A673 (cell line): Measurements from ENCODE around the gene UVRAG.

ENCODE experiments used
- EZH2 ChIP-seq: fragments of 200-600 bp; sonication (generic); IDR thresholded peaks from 2 replicates; pipeline ENCODE4 v1.6.1; 2017; ENCODE audit warnings: borderline replicate concordance, low read depth, mild to moderate bottlenecking, mixed read lengths, antibody characterized with exemption, low read length; ENCODE audit not compliant: poor library complexity, severe bottlenecking
- TF ChIP-seq, protein P1 (sequence below): fragments of 300-800, 200-600 bp; sonication (generic); conservative IDR thresholded peaks from 2 replicates; pipeline ENCODE4 v1.5.1; 2017; ENCODE audit warnings: low read depth, mild to moderate bottlenecking, antibody characterized with exemption, low read length, moderate library complexity, mixed read lengths

DNA sequence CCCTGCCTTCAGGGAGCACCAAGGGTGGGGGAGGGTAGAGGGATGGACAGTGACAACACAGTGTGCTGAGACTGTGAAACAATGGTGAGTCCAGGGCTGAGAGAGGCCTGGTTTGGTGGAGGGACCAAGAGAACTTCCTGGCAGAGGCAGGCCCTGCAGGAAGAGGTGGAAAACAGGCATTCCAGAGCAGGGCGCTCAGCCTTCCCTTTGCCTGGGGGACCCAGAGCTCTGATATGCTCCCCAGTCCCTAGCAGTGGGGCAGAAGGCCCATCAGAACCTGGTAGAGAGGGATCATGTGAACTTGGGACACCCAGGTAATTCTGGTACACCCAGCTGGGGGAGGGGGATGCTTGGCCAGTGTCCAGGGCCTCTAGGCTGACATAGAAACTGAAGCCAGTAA, 17.2 kb upstream of the UVRAG start:
- TF ChIP-seq, protein P1, sequence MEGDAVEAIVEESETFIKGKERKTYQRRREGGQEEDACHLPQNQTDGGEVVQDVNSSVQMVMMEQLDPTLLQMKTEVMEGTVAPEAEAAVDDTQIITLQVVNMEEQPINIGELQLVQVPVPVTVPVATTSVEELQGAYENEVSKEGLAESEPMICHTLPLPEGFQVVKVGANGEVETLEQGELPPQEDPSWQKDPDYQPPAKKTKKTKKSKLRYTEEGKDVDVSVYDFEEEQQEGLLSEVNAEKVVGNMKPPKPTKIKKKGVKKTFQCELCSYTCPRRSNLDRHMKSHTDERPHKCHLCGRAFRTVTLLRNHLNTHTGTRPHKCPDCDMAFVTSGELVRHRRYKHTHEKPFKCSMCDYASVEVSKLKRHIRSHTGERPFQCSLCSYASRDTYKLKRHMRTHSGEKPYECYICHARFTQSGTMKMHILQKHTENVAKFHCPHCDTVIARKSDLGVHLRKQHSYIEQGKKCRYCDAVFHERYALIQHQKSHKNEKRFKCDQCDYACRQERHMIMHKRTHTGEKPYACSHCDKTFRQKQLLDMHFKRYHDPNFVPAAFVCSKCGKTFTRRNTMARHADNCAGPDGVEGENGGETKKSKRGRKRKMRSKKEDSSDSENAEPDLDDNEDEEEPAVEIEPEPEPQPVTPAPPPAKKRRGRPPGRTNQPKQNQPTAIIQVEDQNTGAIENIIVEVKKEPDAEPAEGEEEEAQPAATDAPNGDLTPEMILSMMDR = no peak
- no peak for TF ChIP-seq EZH2
